GM21723 (cell line): ENCODE measurements around the gene METTL17.

ENCODE experiments used
- ATAC-seq: cut with Tn5 transposase; IDR thresholded peaks from one replicate; pipeline ENCODE4 v1.9.1; 2021; ENCODE audit warnings: mild to moderate bottlenecking, moderate library complexity; ENCODE audit not compliant: unreplicated experiment

Gene METTL17

GRCh38 chr14:21041676-21042433 lies 52.1 kb downstream of the METTL17 start, which contains the start of gene RNASE7:
RNASE7 (plus strand) TSS chr14:21042362; CDS start chr14:21042993, 631 bp downstream.
- ATAC-seq, result no peak

DNA sequence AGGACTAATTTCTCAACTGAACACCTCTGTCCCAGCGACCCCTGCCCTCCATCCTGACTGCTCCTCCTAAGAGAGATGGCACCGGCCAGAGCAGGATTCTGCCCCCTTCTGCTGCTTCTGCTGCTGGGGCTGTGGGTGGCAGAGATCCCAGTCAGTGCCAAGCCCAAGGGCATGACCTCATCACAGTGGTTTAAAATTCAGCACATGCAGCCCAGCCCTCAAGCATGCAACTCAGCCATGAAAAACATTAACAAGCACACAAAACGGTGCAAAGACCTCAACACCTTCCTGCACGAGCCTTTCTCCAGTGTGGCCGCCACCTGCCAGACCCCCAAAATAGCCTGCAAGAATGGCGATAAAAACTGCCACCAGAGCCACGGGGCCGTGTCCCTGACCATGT lies 53.1 kb downstream of the METTL17 start:
- no peak for ATAC-seq

GRCh38 chr14:21043387-21043973 lies 53.7 kb downstream of the METTL17 start:
- no peak for ATAC-seq

- ATAC-seq, result no peak
Measured at GRCh38 chr14:21043974-21044618, 54.3 kb downstream of the METTL17 start.
